ENCODE measurements around the gene KCNQ2.

The KCNQ2 gene

DNA sequence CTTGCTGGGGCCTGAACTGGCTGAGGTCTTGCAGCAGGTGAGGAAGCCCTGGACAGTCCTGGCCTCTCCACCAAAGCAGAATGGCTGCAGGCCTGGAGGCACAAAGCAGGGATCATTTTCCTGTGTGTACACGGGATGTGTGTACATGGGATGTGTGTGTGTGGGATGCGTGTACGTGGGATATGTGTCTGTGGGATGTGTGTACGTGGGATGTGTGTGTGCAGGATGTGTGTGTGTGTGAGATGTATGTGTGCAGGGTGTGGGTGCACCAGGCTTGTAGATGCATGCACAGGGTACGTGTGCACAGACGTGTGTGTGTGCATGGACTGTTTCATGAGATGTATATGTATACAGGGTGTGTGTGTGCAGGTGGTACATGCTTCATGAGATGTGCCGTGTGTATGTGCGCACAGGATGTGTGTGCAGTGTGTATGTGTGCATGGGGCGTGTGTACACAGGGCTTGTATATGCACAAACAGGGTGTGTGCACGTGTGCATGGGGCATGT, 103.4 kb downstream of the KCNQ2 start:
- DNase-seq (ENCODE audit: low spot score), result no peak

DNA sequence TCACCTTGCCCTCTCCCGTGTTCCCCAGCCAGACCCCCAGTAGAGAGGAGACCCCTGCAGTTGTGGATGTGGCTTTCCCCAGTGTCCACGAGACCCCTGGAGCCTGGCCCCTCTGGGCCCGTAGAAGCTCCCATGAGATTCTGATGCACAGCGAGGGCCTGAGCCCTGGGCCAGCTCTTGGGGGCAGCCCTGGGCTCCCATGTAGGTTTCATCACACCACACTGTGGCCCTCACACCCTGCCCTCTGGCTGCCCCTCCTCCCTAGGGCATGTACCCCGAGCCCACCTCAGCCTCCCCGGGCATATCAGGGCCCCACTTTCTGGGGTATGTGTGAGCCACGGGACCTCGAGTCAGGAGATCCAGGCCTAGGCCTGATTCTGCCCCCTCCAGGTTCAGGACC, 104.3 kb downstream of the KCNQ2 start:
- no peak for DNase-seq (ENCODE audit: low spot score)

DNA sequence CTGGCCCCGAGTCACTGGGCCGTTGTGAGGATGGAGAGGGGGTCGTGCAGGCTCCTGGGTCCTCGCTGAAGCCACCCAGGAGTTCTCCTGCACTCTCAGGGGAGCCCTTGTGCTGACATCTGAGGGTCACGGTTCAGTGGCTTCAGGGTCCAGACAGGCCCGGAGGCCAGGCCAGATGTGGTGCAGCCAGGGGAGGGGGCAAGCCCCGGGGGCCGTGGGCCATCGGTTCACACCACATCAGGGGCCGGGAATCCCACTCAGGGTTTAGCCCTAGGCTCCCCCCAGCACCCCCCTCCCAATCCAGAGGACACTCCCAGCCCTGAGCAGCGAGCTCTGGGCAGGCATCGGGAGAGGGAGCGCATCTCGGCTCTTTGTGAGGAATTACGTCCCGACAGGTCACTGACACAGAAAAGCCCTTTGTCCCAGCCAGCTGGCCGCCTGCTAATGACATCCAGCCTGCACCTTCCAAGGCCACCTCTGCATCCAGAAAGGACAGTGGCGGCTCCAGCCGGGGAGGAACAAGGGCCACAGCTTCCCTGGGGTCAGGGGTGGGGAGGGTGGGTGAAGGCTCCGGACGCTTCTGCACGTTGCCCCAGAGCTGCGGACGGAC, 104.9 kb downstream of the KCNQ2 start:
- DNase-seq (ENCODE audit: low spot score), result no peak

DNA sequence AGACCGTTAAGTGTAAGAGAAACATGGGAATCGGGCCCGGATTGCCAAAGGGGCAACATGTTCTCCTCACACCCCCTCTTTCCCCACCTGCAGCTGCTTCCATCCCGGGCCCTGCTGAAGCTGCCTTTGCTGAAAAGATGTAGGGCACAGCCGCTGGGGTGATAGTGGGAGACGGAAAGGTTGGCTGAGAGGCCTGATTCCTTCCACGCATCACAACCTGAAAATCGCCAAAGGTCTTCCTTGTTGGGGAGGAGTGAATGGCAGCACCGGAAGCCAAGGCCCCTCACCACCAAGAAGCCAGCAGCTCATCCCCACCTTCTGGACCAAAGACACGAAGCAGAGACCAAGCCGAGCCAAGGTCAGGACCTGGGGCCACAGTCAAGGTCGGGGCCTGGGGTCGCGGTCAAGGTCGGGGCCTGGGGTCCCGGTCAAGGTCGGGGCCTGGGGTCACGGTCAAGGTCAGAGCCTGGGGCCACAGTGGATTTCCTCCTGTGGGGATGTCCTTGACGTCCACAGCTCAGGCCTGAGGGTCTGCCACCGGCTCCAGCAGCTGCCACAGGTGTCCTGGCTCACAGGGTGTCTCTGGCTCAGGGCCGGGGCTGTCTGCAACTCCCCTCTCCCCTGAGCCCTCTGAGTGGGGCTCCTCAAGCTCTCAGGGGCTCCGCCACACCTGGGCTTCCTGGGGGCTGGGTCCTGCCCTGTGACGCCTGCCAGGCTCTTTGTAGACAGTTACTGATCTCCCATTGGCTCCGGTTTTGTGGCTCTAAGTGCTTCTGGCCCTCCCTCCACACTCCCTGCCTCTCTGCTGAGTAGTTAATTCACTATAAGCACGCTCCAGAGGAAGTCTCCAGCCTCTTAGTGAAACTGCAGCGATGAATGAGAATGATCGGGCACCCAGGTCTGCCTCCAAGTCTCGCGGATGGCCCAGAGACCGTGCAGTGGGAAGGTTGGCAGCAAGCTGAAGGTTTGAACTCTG, 105.8 kb downstream of the KCNQ2 start:
- DNase-seq (ENCODE audit: low spot score), result no peak

DNA sequence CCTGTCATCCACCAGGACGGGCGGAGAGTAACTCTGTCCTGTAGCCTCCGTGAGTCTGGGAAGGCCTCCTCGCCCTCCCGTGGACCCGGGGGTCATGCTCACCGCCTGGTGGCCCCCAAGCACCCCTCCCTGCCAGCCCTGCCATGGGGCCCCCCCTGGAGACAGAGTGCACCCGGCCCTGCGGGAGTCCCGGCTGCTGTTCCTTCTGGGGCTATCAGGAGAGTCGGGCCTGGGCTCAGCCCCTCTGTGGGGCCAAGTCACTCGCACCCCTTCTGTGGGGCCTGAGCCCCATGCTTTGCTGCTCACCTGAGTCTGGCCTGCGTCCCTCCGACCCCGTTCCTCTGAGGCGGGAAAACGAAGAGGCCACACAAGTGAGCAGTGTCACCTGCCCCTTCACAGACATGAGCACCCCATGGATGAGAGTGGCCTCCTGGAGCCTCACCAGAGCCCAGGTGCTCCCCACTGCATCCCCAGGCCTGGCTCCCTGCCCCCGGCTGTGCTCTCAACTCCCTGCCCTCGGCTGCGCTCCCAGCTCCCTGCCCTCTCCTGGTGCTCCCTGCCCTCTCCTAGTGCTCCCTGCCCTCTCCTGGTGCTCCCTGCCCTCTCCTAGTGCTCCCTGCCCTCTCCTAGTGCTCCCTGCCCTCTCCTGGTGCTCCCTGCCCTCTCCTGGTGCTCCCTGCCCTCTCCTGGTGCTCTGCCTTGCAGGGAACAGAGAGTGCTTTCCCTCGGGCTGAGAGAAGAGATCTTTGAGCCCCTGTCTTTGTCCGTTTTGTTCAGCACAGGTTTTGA, 106.7 kb downstream of the KCNQ2 start:
- no peak for DNase-seq (ENCODE audit: low spot score)

DNA sequence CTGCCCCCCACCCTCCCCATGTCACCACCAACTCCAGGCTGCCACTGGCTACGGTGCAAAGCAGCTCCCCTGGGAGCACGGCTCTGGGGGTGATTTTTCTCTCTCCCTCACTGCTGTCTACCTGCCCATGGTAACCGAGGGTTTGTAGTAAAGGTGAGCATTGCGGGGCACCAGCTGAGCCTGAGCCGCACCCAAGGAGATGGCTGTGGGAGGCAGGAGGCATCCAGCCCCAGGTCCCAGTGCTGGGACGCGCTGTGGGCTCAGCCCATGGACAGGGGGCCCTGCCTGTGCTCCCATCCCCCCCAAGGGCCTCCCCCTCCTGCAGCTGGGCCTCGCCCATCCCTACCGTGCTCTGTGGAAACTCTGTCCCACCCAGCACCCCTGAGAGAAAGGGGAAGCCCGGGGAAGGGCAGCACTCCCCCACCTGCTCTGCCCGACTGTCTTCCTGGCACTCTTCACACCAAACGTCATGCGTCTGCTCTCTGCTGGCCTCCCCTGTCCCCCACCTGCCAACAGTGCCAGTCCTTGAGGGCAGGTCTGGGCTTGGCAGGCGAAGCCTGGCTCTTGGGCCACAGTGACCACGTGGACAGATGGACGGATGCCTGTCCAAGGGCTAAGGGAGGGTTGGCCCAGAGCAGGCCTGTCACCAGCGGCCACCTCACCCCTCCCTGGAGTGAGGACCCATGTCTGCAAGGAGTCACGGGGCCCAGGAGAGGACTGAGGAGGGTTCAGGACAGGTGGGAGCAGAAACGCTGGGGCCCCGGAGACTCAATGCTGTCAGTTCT, 107.5 kb downstream of the KCNQ2 start:
- no peak for DNase-seq (ENCODE audit: low spot score)

DNA sequence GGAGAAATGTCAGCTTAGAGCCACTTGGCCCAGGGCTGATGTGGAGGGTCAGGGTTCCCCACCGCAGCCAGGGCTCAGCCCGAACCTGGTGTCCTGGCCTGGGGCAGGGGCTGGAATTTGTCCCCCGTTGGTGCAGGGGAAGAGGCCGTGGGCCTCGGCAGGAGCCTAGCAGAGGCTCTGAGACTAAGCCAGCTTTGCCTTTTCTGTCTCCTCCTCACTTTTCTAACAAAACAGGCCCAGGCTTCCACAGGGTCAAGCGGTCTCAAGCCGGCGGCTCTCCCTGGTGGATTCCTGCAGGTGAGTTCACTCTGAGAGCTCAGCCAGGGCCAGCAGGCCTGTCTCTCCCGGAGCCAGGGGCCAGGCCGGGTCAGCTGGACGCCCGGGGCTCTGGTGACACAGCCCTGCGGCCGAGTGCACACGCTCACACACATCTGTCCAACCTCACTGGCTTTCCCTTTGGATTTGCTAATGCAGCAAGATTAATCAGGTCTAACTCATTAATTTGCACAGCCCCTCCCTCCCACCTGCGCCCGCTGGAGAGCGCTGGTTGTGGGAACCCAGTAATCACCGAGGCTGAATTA, 108.4 kb downstream of the KCNQ2 start:
- DNase-seq (ENCODE audit: low spot score), result no peak

DNA sequence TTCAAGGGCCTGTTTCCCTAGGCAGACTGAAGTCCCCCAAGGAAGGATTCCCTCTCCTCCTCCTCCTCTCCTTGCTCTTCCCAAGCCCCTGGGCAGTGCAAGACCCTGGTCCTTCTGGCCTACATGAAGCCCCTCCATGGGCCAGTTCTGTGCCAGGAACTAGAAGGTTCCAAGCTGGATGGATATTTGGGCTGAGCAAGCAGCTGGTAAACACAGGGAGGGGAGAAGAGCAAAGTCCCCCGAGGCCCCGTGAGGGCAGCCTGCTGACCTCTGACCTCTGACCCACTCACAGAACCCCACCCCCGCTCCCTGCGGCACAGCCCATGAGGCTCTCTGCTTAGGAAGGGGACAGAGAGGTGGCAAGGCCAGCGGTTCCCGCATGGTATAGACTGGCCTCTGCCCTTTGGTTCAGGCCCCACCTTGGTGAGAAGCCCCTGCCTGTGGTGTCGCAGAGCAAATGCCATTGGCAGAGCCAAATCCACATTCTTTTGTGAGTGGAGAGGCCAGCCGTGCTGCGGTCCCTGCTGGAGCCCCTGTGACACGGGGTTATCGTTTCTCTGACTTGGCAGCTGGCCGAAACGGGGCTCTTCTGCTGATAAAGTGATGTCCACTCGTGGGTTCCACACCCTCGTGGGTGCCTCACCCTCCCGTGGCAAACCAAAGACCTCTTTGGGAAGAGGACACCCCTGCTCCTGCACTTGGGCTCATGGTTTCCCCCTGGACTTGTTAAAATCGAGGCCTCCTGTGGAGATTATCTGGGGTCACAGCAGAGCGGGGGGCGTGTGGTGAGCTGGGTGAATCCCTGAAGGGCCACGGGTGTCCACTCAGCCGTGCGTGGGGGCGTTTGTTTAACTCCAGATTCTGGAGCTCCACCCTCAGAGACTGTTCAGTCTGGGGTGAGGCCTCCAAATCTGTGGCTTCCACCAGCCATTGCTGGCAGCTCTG, 109.2 kb downstream of the KCNQ2 start:
- no peak for DNase-seq (ENCODE audit: low spot score)

DNA sequence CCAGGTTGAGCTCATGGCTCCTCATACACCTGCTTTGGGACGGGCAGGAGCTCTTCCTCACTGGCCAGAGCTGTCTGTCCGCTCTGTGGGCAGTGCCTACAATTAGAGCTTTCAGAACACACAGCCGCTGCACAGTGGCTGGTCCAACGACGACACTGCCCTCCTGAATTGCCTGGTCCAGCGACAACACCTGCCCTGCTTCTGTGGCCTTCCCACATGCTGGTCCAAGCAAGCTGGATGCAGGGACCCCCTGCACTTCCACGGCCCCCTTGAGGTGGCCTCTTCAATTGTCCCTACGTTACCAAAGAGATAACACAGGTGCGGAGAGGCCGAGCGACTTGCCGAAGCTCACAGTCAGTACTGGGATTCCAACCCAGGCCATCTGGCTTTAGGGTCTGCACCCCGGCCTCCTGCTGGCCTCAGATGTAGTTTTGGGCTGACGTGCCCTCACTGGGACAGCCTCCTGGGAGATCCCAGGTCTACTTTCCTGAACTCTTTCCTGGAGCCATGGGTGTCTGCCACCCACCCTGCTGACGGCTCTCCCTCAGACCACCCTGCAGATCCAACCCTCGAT, 109.9 kb downstream of the KCNQ2 start:
- DNase-seq (ENCODE audit: low spot score), result no peak

DNA sequence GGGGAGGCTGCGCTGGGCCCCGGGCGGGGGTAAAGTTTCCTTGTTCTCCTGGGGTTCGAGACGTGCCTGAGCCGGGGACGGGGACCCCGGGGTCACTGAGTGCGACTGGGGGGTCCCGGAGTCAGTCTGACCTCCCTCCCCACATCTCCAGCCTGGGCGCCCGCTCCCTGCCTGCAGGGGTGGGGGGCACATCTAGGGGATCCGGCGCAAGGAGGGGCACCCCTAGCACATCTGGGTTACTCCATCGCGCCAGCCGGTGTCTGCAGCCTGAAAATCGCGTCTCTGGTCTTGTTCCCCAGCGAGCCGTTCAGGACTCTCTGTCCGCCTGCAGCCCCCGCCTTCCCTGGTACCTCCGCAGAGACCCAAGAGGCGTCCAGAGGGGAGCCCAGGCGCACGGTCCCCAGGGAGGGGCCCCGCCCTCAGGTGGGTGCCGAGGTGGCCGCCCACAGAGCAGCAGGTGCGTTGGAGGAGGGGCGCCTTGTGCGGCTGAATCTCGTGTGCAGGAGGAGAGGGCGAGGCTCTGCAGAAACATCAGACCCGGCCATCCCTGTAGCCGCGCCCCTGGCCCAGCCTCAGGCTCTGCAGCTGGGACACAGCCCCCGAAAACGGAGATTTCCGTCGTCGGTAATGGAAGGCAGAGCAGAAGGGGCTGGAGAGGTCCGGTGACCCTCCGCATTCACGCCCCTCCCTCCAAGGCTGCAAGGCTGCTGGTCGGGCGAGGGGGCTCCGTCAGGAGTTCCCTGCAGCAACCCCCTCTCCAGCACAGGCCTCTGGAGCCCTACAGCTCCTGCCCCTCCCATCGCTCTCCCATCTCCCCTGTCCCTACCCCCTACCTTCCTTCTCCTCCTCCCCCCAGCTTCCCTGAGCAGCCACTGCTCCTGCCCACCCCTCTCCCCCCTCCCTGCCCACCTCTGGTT, 110.7 kb downstream of the KCNQ2 start:
- no peak for DNase-seq (ENCODE audit: low spot score)

DNA sequence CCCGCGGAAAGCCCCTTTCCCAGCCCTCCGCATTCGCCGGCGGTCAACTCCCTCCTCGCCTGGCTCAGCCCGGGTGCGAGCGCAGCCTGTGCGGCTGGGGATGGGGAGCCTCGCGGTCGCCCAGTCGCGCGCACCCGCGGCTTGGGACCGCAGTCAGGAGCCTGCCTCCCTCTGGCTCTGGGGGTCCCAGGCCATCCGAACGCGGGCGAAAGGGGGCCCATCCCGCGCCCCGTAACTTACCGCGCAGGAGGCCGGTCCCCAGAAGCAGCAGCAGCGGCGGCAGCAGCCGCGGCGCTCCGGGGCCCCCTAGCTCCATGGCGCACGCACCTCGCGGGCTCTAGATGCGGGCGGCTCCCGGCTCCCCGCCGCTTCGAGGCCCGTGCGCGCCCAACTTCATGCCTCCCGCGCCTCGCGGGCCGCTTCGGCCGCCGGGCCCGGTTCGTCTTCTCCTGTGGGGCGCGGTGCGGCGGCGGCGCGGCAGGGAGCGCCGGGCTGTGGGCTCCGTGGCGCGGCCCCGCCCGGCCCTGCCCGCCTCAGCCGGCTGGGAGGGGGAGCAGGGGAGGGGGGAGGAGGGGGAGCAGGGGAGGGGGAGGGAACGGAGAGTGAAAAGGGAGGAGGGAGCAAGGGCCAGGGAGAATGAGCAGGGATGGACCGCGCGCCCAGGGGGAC, 111.5 kb downstream of the KCNQ2 start, which contains the start of gene CHRNA4:
Gene CHRNA4, minus strand, starts transcription at position 500 of the 669 bp plus-strand sequence. Its CDS starts 184 bp downstream, at position 316.
- no peak for DNase-seq (ENCODE audit: low spot score)

DNA sequence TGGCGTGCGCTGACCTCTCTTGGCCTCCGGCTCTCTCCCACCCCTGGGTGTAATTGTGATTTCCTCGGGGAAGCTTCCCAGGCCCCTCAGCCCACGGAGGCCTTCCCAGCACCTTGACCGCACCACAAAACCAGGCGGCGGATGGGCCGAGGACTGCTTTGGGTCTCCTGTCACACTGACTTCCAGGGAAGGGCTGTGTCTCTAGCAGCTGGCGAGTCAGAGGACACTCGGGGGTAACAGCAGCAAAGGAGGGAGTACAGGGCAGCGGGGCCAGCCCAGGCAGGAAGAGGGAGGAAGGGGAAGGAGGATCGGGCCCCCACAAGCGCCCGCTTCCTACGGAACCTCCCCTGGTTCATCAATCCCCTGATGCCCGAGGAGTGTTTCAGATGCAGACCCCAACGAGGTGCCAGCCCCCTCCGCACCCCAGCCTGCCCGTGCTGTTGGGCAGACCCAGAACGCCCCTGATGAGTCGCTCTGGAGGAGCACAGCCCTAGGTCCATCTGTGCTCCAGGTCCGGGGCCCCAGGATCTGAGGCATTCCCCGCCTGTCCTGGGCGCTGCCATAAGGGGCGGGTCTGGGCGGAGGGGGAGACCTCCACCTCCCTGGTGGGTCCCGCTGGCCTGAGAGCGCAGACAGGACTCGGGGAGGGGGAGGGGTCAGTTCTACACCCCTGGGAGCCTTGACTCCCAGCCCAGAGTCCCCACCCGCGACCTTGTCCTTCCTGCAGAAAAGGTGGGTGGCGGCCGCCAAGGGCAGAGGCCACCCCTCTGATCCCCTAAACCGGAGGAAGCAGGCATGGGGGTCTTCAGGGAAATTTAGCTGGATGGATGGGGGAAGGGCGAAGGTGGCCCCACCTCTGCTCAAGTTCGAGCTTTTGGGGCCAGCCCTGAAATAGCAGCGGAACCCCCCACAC, 112.3 kb downstream of the KCNQ2 start:
- DNase-seq (ENCODE audit: low spot score), result no peak

DNA sequence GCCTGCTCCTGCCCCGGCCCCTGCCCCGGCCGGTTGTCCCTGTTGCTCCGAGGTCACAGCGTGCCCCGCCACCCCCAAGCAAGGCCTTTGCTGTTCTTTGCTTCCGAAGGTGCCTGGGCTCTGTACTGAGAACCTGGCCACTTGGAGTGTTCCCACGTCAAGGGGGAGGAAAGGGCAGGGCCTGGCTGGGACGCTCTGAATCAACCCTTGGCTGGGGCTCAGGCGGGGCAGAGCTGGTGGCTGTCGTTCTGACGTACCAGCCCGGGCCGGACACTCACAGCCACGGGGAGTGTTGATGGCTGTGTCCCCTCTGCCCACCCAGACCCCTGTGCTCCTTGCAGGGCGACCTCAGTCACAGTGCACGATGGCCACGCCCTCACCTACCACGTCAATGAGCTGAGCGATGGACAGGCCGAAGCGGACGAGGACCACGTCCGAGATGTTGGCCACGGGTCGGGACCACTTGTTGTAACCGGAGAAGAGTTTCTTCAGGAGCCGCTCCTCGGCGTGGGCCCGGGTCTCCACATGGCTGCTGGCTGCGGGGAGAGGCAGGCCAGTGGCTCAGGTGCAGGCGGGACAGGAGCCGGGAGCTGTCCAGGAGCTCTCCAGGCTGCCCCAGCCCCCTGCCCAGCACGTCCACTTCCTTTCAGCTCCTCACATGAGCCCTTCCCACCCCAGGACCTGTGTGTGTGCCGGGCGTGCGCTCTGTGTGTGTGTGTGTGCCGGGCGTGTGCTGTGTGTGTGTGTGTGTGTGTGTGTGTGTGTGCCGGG, 113.1 kb downstream of the KCNQ2 start:
- DNase-seq (ENCODE audit: low spot score), result no peak

DNA sequence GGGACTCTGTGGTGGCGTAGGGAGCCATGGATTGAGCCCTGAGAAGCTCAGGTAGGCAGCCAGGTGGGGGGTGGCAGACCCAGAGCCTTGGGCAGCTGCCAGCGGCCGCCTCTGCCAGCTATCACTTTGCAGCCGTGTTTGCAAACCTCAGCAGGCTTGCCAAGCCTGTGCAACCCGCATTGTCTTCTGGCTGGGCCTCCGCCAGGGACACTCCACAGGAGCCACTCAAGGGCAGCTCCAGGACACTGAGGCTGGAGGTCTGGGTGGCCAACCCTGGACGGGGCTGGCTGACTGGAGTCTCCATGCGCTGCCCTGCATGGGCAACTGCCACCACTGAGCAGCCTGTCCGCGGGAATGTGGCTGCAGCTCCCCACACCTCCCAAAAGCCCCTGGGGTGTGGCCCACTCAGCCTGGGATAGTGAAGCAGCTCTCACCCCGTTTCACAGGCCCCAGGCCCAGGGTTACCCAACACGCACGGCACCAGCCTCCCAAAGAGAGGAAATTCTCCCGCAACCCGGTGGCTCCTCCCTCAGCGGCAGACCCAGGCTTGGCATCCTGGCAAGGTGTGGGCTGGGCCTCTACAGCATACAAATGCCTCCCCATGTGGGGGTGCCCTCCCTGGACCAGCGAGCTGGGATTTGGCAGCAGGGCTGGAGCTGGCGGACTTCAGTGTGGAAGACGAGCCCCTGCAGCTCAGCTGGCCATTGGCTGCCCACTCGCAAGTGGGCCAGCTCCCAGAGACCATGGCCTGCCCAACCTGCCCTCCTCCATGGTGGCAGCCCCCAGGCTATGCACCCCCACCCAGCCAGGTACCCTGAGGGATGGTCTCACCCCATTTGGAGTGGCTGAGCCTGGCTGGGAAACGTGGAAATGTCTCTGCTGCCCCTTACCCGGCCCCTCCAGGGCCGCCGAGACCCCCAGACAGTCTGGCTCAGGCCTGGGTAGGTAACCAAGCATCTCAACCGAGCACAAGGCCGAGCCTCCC, 114.2 kb downstream of the KCNQ2 start:
- DNase-seq (ENCODE audit: low spot score), result no peak

All from CD4-positive, alpha-beta T cell treated with Interleukin-6 at 100 ng/mL for 8 hours (primary cell).